ENCODE results near the gene EXT2.

Gene EXT2

DNA sequence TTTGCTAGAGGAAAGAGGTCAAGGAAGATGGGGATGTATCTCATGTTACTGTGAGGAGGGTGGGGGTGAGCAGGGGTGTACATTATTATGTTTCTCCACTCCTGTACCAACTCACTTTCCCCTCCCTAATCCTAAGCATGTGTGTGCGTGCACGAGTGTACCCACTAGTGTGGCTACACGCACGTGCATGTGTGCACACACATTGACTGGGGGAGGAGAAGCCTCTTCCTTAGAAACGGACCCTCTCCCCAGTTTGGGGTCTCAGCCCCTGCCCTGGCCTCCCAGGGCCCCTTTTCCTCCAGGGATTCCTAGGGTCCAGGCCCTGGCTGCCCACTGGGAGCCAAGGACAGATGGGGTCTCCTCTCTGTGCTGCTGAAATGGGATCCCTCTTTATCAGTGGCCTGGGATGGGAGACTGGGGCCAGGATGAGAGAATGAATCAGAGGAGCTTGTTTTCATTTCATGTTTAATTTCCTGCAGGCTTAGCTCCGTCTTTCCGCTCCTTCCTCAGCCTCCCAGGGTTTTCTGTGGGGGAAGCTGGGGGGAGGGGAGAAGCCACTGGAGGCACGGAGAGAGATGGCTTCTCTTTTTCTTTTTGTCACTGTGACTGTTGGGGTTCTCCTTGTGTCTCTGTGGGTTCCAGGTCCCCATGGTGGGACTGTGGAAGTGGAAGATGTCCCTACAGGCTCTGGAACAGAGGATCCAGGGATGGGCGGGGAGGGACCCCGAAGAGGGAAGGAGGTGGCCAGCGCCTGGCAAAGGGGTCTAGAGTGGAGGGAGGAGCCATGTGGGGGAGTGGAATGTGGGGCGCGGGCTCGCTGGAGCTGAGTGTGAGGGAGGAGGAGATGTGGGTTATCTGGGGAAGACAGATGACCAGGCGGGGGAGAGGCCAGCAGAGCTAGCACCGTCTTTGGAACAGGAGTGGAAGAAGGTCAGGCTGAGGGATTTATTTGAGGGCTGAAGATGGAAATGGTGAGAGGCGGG is 174.2 kb downstream of the EXT2 start:
- DNase-seq, result no peak

DNA sequence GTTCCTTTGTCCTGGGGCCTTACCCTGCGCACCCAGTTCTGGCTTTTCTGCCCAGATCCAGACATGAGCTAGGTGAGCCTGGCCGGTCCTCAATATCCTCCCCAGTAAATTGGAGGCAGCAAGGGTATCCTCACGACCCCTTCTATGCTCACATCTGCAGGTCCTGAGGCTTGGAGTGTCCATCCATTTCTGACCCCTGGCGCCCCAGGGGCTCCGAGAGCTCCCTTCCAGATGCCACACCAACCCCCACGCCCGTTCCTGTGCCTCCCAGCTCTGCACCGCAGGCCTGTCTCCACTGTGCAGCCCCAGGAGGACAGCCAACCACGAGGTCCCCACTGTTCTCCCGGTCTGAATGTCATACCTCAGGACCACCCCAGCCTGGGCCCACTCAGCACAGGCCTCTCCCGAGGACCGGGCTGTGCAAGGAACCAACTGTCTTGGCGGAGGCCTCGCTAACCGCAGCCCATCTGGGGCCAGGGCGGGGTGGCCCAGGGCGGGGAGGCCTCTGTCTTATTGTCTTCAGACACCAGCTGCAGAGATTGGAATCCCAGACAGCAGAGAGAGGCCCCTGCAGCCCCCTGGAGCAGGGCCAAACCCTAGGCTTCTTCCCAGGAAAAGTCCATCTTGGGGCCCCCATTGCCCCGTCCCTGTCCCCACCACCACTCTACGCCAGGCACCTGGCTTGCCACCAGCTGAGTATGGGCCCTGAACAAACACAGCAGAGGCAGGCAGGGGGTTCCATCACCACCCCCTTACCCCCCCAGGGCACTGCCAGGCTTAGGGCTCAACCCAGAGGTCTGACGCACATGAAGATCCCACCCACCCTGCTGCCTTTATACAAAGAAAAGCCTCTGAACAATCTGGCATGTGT is 175.2 kb downstream of the EXT2 start:
- no peak for DNase-seq

DNA sequence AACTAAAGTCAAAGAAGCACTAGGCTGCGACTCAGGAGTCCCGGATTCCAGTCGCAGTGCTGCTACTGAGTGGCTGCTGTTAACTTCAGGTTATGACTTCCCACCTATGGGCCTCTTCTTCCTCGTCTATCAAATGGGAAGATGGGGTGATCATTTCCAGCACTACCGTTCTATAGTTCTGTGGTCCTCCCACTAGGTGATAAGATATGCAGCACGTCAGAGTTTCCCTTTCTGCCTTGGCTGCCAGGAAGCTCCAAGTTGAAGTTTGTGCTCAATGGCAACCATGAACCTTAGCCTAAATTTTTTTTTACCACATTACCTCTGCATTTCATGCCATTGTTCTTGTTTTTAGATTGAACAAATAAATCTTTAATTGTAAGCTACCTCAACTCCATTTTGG is 175.8 kb downstream of the EXT2 start:
- DNase-seq, result no peak

DNA sequence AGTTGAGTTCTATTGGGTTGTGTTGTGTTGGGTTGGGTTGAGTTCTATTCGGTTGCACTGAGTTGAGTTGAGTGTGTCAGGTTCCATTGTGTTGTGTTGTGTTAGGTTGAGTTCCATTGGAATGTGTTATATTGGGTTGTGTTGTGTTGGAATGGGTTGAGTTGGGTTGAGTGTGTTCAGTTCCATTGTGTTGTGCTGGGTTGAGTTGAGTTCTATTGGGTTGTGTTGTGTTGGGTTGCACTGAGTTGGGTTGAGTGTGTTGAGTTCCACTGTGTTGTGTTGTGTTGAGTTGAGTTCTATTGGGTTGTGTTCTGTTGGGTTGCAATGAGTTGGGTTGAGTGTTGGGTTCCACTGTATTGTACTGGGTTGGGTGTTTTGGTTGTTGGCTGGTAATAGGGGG is 178.9 kb downstream of the EXT2 start:
- no peak for DNase-seq

DNA sequence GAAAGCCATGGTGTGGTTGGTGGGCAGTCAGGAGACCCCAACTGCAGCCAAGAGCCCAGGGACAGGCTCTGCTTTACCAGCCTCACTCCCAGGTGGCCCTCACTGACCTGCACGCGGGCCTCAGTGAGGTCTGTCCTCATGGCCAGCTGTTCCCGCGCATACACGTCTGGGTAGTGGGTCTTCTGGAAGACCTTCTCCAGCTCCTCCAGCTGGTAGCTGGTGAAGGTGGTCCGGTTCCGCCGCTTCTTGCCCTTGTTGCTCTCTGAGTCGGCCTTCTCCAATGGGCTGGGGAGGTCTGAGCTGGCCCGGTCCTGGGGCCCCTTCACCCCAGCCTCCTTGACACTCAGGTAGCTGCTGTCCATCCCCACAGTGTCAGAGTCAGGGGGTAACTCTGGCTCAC is 179.8 kb downstream of the EXT2 start:
- no peak for DNase-seq

DNA sequence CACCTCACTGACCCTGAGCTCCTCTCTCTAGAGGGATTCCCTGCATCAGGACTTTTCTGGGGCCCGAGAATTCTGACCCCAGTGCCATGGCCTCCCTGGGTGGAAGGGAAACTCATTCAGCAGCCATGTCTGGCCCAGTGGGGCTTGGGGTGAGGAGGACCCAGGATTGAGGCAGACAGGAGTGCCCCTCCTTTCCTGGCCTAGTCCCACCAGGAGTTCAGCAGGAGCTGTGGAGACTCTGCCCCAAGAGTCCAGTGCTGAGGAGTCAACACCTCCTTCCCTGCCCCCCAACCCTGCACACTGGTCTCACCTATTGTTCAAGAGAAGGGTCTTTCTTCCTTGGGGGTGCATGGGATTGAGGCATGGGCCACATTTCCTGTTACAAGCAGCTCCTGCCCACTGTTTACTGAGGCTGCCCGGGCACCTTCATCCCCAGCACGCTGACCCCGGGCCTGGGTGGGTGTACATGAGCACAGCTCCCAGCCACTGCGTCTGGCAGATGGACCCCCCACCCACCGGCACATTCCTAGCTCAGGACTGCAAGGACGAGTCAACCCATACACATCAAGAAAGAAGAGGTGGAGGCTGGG is 180.6 kb downstream of the EXT2 start:
- DNase-seq, result no peak

DNA sequence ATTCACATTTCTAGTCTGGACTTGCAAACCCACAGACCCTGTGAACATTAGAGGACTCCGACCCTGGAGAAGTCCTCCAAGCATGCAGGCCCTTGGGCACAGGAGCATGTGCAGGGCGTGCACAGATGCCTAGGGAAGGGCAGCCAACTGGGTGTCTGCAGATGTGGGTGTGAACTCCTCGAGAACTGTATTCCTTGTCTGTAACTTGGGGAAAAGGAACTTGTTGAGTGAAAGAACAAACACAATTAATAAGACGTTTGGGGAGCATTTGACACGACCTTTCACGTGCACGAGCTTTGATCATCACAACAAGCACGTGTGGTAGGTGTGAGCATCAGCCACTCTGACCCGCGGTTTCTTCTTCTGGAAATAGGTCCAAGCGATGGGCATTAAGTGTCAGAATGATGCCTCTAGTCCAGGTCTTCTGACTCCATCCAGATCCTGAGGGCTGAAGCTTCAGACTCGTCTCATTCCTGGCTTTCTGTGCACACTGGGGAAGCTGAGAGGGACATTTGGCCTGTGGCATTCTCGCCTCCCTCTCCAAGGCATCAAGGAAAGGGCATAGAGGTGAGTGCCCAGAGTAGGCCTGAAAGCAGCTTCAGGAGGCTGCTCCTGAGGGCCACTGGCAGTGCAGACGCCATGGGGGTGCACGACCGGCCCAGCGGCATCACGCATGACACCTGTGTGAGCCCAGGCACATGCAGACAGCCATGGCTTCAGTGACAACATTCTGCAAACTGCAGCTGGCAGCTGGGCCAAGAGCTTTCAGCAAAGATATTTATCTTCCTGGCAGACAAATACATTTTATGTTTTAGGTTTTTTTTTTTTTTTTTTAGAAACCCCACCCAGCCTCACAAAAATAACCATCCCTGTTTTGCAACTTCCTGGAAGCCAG is 182.0 kb downstream of the EXT2 start:
- no peak for DNase-seq

DNA sequence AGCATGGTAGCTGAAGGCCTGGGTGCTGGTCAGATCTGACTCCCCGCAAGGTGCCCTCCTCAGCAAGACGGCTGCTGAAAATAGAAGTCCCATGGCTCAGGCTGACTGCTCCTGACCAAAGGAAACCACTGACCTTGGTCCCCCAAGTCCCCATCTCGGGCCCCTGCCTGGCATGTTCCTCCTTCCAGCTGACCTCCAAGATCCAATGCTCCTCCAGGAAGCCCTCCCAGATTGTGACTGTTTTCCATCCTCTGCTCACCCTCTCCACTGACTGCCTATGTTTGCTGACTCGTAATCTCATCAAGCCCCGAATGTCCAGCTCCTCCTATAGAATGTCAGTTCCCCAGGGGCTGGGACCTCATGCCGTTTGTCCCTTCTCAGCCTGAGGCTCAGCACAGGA is 184.0 kb downstream of the EXT2 start:
- DNase-seq, result no peak

DNA sequence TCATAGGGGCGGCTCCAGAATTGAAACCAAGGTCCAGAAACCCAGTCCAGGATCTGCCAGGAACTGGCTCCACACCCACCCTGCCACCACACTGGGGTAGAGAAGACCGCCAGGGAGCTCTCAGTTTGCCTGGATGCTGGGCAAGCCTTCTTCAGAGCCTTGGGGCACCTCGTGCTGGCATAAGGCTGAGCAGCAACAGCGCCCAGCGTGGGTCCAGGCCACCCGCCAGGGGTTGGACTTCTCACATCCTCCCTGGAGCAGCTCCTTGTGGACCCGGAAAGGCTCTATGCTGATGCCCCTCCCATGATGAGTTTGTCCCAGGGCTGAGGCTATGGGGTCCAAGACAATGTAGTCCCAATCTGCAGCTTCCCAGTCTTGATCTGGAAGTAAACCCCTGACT is 184.8 kb downstream of the EXT2 start:
- DNase-seq, result no peak

DNA sequence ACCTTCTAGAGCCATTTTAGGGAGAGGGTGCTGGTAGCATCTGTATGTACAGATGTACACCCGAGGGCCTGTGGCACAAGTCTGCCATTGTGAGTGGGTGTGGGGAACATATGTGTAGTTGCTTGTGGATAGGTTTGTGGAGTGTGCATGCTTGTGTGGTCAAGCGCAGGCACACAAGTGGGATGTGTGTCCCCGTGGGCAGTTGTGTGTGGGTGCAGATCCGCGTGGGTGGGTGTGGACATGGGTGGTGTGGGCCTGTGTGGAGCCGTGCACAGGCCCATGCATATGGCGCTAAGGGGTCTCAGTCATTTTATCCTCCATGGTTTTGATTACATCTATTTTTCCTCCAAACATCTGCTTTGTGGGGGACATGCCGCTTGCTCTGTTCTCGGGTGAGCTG is 185.7 kb downstream of the EXT2 start:
- no peak for DNase-seq

DNA sequence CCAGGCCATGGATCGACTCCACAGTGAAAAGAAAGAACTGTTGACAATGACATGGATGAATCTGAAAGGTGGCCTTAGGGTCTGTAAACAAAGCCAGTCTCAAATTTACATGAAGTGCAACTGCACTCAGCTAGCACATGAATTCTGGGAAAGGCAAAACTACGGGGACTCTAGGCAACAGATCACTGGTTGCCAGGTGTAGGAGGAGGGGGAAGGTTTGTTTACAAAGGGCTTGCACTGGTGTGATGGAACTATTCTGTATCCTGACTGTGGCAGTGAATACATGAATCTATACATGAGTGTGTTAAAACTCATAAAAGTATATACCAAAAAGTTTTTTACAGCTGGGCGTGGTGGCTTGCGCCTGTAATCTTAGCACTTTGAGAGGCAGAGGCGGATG is 187.1 kb downstream of the EXT2 start:
- no peak for DNase-seq

DNA sequence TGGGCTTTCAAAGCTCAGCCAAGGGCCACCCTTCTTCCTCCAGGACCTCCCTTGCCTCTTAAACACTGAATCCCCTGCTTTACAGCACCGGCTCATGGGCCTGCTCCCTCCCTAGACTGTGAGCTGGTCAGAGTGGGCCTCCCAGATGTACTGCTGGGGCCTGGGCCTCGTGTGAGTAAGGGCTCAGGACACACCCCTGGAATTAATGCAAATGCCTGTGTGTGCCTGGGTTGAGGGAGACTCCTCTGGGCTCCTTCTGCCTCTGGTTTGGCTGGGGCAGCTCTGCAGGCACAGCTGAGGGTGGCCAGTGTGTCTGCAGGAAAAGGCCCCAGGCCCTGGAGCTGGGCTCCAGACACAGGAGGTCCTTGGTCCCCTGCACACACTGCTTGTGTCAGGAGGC is 190.3 kb downstream of the EXT2 start:
- no peak for DNase-seq

DNA sequence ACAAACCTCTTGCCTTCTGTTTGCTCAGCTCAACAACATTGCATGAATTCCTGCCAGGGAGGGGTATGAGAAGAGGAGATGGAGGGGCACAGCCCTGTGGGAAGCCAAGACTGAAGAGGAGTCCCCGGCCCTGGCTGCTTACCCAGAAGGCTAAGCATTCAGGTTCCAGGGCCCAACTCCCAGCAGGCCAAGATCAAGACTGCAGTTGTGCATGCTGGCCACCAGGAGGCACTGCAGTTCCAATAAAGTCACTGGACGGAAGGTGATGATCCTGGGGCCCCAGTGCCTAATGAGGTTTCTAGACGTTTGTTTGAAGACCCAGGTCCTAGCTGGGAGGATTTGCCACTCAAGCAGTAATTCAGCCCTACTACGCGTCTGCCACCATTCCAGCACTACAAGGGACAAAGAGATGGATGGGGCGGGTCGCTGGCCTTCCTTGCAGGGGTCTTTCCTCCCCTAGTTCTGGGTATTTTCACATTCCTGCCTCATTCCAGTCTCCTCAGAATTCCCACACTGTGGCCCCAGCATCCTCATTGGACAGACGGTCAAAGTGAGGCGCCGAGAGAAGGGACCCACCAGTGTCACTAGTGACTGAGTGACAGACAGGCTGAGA is 190.9 kb downstream of the EXT2 start:
- no peak for DNase-seq

DNA sequence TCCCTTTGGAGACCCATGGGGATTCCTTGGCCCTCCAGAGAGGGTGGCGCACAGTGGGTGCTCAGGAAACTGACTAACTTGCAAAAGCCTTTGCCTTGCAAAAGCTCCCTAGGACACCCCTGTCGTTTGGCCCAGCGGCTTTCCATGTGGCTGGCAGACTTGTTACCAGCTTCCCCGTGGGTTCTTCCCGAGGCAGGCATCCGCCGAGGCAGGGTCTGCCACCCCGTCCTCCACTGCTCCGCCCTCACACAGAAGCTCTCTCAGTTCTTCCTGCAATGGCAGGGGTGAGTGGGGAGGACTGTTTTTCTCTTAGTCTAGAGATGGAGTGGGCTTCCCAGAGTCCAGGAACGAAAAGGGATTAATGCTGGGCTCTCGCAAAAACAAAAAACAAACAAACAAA is 191.4 kb downstream of the EXT2 start:
- no peak for DNase-seq

DNA sequence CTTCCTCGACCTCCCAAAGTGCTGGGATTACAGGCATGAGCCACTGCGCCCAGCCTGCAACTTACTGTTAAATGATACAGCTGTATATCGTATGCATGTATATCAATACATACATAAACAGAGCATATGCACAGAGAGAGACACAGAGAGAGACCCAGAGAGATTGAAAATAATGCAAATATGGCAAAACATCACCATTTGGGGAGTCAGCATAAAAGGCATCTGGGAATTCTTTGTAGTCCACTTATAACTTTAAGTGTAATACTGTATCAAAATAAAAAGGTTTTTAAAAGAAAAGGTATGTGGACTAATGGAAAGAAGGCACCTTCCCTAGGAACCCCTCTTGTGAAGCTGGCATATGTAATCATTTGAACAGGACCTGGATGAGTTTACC is 192.7 kb downstream of the EXT2 start:
- no peak for DNase-seq

DNA sequence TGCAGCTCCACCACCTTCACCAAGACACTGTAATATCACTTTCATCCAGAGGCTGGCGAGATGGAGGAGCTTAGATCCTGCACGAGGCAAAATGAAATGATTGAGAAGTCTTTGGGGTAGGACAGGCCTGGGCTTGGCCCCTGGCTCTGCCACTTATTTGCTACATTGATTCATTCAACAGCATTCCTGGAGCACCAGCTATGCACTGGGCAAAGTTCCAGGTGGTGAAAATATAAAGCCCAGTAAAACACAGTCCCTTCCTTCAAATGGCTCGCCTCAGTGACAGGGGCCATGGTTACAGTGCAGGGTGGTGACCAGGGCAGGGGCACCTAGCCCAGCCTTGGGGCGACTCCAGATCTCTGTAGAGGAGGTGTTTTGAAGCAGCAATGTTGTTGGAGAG is 194.7 kb downstream of the EXT2 start:
- DNase-seq, result no peak

Data from left hindlimb (tissue), 1 donor.